Anterior cingulate cortex (tissue), 58 donors: ENCODE measurements around the gene AATK.
A peak's percentile ranks its signal among the peaks of the same experiment; 100 is the strongest.

ENCODE experiments used
- DNase-seq, 58 donors: peaks; one replicate each; lab custom pipeline; 2025; lab: John Stamatoyannopoulos, UW

Gene AATK

GRCh38 chr17:81082177-81083073 lies 83.6 kb downstream of the AATK start:
- no peak for DNase-seq

DNA sequence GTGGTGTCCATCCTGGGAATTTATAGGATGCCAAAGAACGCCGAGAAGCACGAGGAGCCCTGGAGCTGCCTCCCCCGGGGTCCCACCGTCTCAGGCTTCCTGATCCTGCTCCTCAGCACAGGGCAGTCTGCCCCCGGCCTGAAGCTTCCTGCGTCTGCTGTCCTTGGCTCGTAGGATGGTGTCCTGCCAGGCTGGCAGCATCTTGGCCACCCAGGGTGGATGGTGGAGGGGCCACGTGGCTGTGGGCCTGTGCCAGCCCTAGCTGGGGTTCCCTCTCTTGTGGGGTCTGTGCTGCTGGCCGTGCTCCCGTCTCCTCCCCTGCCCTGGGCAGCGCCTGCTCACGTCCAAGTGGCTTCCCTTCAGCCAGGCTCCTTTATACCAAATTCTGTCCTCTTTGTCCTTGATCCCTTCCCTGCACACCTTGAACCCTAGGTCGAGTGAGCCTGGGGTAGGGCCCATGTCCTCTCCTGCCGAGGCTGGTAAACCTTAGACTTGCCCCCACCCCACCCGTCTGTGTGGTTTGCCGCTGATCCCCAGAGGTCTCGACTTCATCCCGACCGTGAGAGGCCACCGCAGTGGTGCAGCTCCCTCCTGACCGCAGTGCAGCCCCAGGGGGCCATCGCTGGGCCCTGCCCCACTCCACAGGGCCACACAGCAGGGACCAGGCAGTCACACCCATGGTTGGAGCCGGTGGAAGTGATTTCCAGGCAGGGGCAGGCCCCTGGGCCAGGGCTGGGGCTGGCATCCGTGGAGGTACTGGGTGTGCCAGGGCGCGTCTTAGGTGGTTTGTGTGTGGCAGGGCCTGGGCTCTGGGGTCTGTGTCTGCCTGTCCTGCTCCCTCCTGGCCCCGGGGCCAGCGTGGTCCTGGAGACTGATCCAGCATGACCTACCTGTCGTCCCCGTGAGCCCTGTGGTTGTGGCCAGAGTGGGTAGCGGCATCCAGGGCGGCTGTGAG lies 84.5 kb downstream of the AATK start:
- peak in 2 of 58 donors; percentile 12 to 15 for DNase-seq

GRCh38 chr17:81080019-81080418 lies 86.0 kb downstream of the AATK start:
- DNase-seq = no peak

DNA sequence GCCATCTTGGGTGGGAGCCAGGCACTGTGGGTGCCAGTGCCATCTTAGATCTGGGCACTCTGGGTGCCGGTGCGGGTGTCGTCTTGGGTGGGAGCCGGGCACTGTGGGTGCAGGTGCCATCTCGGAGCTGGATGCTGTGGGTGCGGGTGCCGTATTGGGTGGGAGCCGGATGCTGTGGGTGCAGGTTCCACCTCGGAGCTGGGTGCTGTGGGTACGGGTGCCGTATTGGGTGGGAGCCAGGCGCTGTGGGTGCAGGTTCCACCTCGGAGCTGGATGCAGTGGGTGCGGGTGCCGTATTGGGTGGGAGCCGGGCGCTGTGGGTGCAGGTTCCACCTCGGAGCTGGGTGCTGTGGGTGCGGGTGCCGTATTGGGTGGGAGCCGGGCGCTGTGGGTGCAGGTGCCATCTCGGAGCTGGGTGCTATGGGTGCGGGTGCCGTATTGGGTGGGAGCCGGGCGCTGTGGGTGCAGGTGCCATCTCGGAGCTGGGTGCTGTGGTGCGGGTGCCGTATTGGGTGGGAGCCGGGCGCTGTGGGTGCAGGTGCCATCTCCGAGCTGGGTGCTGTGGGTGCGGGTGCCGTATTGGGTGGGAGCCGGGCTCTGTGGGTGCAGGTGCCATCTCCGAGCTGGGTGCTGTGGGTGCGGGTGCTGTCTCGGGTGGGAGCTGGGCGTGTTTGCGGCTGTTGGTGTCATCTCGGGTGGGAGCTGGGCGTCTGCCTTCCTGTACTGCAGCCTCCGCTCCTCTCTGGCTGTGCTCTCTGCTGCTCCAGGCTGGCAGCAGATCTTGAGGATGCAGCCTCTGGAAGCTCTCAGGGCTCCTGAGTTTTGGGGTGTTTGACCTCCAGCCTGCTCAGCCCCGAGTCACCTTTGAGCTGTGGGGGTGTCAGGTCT lies 87.8 kb downstream of the AATK start:
- peak in 14 of 58 donors; percentile 15 to 62 (median 42) for DNase-seq

DNA sequence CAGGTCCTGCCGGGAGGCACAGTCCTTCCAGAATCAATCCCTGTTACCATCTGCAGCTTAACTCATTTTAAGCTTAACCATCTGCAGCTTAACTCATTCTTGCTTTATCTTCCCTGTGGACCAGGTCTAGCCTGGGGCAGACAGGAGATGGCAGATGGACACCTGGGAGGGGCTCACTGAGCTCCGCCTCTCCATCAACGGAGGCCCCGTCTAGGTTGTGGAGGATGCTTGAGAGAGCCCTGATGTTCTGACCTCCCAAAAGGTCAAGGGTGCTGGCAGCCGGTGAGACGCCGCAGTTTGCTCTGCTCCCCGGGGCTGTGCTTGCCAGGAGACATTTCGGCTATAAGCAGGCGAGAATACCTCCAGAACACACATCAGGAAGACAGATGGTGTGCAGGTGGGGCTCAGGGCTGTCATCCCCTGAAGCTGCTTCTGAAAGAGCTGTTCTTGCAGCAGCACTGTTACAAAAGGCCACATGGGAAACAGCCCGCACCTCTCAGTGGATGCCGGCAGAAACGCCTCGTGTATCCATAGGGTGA lies 89.8 kb downstream of the AATK start:
- peak in 7 of 58 donors; percentile 18 to 72 (median 29) for DNase-seq

GRCh38 chr17:81075307-81075706 lies 90.7 kb downstream of the AATK start:
- no peak for DNase-seq

DNA sequence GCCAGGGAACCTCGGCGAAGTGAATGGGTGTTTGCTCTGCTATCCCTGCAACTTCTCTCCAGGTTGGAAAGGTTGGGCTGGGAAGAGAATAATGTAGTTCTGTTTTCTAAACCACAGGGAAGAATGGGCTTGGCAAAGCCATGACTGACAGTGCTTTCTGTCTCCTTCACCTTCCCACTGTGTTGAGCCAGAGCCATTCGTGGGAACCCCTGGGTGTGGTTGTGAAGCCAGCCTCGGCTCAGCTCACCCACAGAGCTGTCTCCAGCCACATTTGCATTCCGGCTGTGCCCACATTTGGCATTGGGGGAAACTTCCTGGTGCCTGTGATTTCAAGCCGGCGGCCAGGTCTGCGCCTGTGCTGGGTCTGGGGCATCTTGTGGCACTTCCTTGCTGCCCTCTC lies 91.1 kb downstream of the AATK start:
- DNase-seq = peak in 17 of 58 donors; percentile 12 to 72 (median 46)

GRCh38 chr17:81073967-81074839 lies 91.8 kb downstream of the AATK start:
- DNase-seq = no peak

DNA sequence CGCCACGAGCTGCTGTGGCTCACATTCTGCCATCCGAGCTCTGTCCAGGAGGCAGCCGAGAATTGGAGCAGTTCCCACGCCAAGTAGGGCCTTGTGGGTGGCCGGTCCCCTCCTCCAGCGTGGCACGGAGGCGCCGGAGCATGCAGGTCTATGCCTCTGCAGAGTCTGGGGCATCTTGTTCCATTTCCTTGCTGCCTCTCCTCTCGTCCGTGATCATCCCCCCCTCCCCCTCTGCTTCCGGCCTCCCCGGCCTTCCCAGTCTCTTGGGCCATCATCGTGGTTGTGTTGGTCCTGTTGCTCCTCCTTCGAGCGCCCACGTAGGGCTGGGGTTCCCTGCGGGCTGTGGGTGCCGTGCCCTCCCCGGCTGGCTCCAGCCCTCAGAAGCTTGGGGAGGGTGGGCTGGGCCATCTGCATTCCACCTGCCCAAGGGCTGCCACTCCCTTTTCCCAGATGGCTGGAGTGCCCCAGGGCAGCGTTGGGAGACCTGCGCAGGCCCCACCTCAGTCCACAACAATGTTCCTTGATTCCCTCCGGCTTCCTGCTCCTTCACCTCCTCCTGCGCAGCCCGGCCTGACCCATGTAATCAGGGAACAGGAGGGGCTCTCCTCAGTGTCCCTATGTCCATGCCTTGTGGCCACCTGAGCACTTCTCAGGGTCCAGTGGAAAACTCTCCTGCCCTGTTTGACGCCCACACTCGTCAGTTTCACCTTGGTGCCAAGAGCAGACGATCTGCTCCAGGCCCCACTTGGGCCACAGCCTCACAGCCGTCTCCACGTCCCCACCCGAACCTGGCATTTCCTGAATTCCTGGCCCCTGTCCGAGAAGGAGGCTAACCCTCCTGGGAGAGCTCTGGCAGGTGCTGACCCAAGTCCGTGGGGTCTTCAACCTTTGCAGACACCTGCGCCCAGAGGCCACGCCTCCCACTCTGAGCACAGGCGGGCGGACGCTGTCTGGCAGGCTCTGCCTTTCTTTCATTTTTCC lies 94.0 kb downstream of the AATK start:
- no peak for DNase-seq

DNA sequence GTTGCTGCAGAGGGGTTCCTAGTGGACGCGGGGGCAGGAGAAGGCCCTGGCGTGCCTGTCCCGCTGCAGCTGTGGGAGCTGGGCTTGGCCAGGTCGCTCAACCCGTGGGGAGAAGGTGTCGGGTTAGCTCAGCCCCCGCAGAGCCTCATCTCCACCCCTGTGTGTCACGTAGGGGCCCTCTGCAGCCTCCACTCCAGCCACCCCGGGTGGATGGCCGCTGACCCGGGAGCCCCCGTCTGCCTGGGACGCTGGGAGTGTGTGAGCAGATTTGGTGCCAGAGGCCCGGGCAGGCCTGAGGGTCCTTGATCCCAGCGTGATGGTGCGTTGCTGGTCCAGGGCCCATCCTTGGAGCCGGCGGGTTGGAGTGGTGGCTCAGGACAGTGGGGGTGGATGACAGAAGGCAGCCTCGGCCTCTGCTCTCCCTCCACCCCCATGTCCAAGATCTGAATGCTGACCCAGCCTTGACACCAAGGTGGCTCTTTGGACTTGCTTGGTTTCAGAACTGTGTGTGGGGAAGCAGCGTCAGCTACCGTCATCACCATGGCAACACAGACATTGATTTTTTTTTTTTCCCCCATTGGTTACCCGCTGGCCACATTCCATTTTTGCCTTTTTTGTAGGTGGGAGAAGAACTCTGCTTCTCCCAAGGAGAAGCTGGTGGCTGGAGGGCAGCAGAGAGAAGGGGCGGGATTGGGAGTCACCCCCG lies 95.3 kb downstream of the AATK start:
- no peak for DNase-seq

- no peak for DNase-seq
These were observed 96.8 kb downstream of the AATK start for GRCh38 chr17:81069135-81069645.

GRCh38 chr17:81068411-81069134 lies 97.4 kb downstream of the AATK start:
- no peak for DNase-seq

DNA sequence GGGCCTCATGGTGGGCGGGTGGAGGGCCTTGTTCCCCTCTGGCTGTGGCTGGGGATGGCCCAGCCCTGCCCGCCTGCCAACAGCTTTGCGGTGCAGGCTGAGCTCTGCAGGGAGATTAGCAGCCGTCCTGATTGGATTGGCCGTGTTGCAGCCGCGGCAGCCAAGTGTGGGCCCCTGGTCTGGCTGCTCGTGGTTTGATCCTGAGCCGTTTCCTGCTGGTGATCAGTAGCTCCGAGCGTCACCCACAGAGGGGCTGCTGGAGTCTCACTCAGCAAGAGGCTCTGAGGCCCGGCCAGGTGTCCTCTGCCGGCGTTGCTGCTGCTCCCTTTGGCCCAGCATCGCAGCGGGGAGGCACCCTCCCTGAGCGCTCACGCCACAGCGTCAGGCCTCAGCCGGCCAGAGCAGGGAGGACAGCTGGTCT lies 98.6 kb downstream of the AATK start:
- no peak for DNase-seq
